Stimulated activated CD8-positive, alpha-beta memory T cell treated with anti-CD3 and anti-CD28 coated beads, Interleukin-2, amount 100 ng/mL, for 1 hour (primary cell): Measurements from ENCODE around the gene SFRP2.

Source experiments
- DNase-seq, 2 donors: peaks; one replicate each; pipeline ENCODE4 v3.0.0-alpha.2; 2020; ENCODE audit warnings: low read depth in 2 of 2

The SFRP2 gene

DNA sequence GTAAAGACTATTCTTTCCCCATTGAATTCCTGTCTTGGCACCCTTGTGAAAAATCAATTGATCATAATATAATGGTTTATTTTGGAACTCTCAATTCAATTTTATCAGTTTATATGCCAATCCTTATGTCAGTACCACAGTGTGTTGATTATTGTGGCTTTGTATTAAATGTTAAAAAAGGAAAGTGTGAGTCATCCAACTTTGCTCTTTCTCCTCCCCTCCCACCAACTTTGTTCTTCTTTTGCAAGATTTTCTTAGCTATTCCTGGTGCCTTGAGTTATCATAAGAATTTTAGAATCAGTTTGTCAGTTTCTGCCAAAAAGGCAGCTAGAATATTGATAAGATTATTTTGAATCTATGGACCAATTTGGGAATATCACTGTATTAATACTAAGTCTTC is 17.8 kb downstream of the SFRP2 start:
- no peak for DNase-seq

- no peak for DNase-seq
These were observed 22.1 kb downstream of the SFRP2 start for GRCh38 chr4:153766758-153767157.

- DNase-seq = no peak
These were observed 23.0 kb downstream of the SFRP2 start for GRCh38 chr4:153765894-153766293.

GRCh38 chr4:153764601-153765368 is 24.1 kb downstream of the SFRP2 start:
- no peak for DNase-seq

DNA sequence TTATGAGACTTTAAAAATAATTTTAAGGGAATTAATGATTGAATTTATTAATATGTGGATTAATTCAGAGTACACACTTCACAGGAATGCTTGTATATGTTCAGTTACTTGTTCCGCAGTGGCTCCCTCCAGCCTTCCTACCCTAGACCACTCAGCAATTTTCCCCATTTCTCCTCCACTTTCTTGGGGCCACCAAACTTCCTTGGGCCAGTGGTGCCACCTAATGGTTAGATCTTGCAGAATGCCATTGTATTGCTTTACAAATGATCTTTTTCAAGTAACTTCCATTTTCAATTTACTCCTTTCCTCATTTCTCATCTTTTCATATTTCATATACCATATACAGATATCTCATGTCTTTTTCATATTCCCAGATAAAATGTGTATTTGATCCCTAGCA is 25.5 kb downstream of the SFRP2 start:
- DNase-seq = no peak

GRCh38 chr4:153759407-153760316 is 29.2 kb downstream of the SFRP2 start, which contains the start of gene RNF175:
RNF175 (minus strand) TSS chr4:153760024; CDS start chr4:153759862, 162 bp downstream.
- DNase-seq = no peak

DNA sequence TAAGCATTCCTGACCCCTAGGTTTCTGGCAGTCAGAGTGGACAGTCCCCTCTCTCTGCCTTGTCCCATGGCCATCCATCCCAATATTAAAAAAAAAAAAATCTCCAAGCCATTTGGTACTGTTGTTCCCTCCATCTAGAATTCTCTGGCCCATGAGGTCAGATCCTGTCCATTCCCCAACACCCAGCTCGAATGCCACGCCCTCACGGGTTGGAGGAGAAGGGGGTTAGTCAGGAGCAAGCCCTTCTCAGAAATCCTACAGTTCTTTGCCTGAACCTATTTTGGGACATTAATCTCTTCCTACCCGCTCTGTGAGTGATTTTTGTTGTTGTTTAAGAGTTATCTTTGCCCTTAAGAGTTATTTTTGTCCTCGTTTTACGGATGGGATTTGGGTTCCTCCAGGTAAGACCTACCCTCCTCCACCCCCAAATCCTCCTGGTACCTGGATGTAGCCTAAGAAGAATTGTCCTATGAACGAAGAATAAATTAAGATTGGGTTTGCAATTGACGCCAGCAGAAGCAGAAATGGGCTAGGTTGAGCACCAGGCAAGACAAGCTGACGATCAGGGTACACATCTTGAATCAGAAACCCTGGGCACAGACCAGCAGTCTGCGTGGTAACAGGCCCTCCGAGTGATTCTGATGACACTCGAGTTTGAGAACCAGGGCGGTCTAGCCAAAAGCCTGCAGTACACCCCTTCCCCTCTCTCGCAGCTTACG is 30.0 kb downstream of the SFRP2 start:
- DNase-seq = no peak

GRCh38 chr4:153758136-153758535 is 30.7 kb downstream of the SFRP2 start:
- no peak for DNase-seq

DNA sequence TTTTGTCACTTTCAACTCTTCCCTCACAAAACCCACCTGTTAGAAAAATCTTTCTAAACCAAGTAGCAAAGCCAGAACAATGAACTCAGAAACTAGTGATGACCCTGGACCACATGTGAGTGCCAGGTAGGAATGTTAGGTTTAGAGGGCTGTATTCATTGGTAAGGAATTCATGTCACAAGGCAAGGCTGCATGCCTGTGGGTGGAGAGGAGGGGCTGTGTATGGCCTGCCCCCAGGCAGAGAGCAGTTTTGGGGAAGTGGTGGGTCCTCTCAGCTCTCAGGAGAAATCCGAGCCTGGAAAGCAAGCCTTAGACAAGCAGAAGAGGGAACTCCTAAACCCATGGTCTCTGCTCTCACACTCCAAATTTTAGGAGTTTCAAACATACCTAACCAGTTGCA is 31.5 kb downstream of the SFRP2 start:
- no peak for DNase-seq

- DNase-seq = no peak
These were observed 33.7 kb downstream of the SFRP2 start for GRCh38 chr4:153755186-153755585.

DNA sequence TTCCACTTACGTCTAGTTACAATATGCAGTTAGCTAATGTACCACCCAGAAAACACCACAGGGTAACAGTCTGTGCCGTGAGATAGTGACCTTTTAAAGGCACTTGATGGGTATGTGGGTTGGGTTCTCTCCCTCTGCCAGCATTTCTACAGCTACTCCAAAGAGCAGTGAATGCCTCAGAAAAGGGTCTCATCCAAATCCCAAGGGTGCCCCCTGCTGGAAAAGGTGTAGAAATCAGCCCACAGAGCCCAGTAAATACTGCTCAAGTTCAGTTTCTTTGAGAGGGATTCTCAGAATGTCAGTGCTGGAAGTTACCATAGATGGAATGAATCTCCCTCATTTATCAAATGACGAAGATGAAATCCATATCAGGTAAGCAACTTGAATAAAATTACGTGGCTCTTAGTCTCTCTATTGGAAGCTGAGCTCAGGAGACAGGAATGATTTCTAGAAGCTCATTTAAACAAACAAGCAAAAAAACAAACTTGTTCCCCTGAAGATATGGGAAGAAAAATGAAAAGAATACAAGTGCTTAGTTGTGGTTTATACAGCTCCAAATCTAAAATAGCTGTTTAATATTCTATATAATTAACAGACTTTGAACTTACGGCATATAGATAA is 38.6 kb downstream of the SFRP2 start:
- peak; percentile 18 to 21 for DNase-seq

DNA sequence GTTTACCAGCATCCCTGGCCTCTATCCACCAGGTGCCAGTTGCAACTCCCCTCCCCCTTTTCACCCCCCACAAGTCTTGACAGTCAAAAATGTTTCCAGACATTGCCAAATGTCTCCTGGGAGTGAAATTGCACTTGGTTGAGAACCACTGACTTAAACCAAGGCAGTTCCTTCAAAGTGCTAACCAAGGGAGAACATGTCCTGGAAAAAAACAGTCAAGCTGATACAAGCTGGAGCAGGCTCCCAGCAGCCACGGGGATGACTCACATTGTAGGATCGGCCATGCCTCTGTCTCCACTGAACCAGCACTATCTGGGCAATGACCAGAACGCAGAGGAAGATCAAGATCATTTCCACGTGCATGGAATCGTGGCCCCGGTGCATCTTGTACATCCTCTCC is 40.5 kb downstream of the SFRP2 start:
- no peak for DNase-seq

- DNase-seq = no peak
These were observed 41.4 kb downstream of the SFRP2 start for GRCh38 chr4:153747406-153747955.

DNA sequence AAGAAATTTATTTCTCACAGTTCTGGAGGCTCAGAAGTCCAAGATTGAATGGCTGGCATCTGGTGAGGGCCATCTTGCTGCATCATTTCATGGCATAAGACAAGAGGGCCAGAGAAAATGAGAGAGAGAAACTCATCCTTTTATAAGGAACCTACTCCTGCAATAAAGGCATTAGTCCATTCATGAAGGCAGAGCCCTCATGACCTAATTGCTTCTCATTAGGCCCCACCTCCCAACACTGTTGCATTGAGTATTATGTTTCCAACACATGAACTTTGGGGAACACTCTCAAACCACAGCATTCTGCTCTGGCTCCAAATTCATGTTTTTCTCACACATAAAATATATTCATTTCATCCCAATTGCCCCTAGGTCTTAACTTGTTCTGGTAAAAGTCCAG is 43.2 kb downstream of the SFRP2 start:
- no peak for DNase-seq

DNA sequence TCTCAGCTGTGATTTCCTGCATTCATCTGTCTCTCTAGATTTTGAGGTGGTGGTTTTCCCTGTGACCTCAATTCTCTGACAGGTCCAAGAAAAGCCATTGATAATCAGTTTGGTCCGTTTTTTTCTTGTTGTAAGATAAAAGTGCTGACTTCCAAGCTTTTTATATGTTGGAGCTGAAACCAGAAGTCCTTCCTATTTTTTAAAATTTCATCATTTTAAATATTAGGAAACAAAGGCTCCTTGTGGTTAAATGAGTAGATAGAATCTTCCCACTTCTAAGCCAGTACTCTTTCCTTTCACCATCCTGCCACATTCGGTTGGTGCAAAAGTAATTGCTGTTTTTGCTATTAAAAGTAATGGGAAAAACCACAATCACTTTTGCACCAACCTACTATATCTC is 47.3 kb downstream of the SFRP2 start:
- DNase-seq = no peak

GRCh38 chr4:153735906-153736461 is 52.9 kb downstream of the SFRP2 start:
- no peak for DNase-seq

DNA sequence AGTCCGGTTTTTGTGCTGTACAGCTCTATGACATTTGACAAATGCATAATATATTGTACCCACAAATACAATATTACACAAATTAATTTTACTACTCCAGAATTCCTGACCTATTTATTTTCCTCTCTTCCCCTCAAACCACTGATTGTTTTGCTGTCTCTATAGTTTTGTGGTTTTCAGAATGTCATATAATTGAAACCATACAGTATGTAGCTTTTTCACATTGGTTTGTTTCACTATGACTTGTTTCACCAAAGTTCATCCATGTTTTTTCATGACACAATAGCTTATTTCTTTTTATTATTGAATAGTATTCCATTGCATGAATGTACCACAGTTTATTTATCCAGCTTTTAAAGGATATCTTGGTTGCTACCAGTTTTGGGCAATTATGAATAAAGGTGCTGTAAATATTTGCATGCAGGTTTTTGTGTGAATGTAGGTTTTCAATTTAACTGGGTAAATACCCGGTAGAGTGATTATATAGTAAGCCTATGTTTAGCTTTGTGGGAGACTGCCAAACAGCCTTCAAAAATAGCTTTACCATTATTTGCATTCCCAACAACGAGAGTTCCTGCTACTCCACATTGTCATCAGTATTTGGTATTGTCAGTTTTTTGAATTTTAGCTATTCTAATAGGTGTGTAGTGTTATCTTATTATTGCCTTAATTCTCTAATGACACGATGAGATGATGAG is 55.0 kb downstream of the SFRP2 start:
- DNase-seq = no peak

DNA sequence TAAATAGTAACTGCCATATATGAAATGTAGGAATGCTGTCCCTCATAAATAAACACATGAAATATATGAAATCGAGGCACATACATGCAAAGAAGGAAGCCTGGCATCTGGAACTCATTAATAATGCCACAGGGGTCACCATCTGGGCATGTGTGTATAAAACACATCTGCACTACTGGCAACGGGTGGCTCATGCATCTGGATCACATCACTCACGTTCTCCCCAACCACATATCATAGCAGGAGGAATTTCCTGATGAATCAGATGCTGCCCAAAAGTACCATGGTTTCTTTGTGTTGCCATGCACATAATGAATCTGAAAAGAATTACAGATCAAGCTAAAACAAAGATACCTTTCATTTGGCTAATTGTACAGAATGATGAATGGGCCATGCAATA is 57.6 kb downstream of the SFRP2 start:
- DNase-seq = no peak
